Measurements from ENCODE around the gene TRERF1. TPM values are rescaled to one million over a fixed set of nuclear protein-coding genes. Genes with fewer than 3 reads are reported as not detected.

Gene TRERF1
- total RNA-seq, 4 donors from 2014 or later = 2.5 to 8.0 (median 3.4) TPM

- Histone ChIP-seq H3K9me3 (no peaks in the 10 kb centered on the region), H3K27me3 (no peaks in the 10 kb centered on the region), H3K4me1 (peaks cover 17 to 48% (median 25%) of the 10 kb centered on the region in 4 donors), H3K36me3 (no peaks in the 10 kb centered on the region), H3K4me3 (no peak overlapping the region), H3K27ac (peak overlapping the region; percentile 31 to 73 (median 65))
- peak; percentile 69 for DNase-seq
- TF ChIP-seq CTCF (IDR thresholded peaks at IDR 0.05) = no peak
- no peak for TF ChIP-seq POLR2A (IDR thresholded peaks at IDR 0.05)
- no peak for TF ChIP-seq POLR2AphosphoS5 (IDR thresholded peaks at IDR 0.05)
- TF ChIP-seq EP300 (IDR thresholded peaks at IDR 0.05; ENCODE audit: low read depth) = no peak
- 43 to 52% methylated on average over 2 to 5 of the region's 5 CpGs for WGBS, 2 donors (ENCODE audit: low coverage in 1 of 2)
- in situ Hi-C loops (cut with MboI; ENCODE audit: low pct_ligation_motif_present in 1 of 4, low pct_unique_long_range_greater_than_20kb in 1 of 4, low sequenced_read_pairs in 3 of 4) (no loop called here), intact Hi-C loops (cut with DNase I; ENCODE audit: low total_unique reads) (no loop called here)
Measured at GRCh38 chr6:42404484-42404883, 47.2 kb downstream of the TRERF1 start.

GRCh38 chr6:42403831-42404230, 47.9 kb downstream of the TRERF1 start:
- Histone ChIP-seq H3K4me1 (peaks cover 17 to 48% (median 25%) of the 10 kb centered on the region in 4 donors), H3K9me3 (no peaks in the 10 kb centered on the region), H3K27me3 (no peaks in the 10 kb centered on the region), H3K36me3 (no peaks in the 10 kb centered on the region), H3K4me3 (no peak overlapping the region), H3K27ac (peak overlapping the region; percentile 31 to 73 (median 65))
- intact Hi-C loops (cut with DNase I; ENCODE audit: low total_unique reads) = no loop called here
- no peak for DNase-seq
- in situ Hi-C loops (cut with MboI; ENCODE audit: low pct_ligation_motif_present in 1 of 4, low pct_unique_long_range_greater_than_20kb in 1 of 4, low sequenced_read_pairs in 3 of 4) = no loop called here
- TF ChIP-seq POLR2A (IDR thresholded peaks at IDR 0.05) (no peak), CTCF (IDR thresholded peaks at IDR 0.05) (no peak), POLR2AphosphoS5 (IDR thresholded peaks at IDR 0.05) (no peak), EP300 (IDR thresholded peaks at IDR 0.05; ENCODE audit: low read depth) (no peak)
- 85 to 93% methylated on average over 4 to 5 of the region's 5 CpGs for WGBS, 2 donors (ENCODE audit: low coverage in 1 of 2)

- no peak overlapping the region for H3K4me3 ChIP-seq
- H3K36me3 ChIP-seq = no peaks in the 10 kb centered on the region
- peak; percentile 36 for DNase-seq
- H3K27ac ChIP-seq = peak overlapping the region; percentile 31 to 73 (median 65)
- intact Hi-C loops (cut with DNase I; ENCODE audit: low total_unique reads) = no loop called here
- H3K9me3 ChIP-seq = no peaks in the 10 kb centered on the region
- H3K4me1 ChIP-seq = peaks cover 17 to 48% (median 25%) of the 10 kb centered on the region in 4 donors
- TF ChIP-seq CTCF (IDR thresholded peaks at IDR 0.05) (no peak), POLR2AphosphoS5 (IDR thresholded peaks at IDR 0.05) (no peak), EP300 (IDR thresholded peaks at IDR 0.05; ENCODE audit: low read depth) (no peak), POLR2A (IDR thresholded peaks at IDR 0.05) (no peak)
- WGBS, 2 donors (ENCODE audit: low coverage in 1 of 2) = 40 to 62% methylated on average over 2 to 7 of the region's 7 CpGs
- in situ Hi-C loops (cut with MboI; ENCODE audit: low pct_ligation_motif_present in 1 of 4, low pct_unique_long_range_greater_than_20kb in 1 of 4, low sequenced_read_pairs in 3 of 4) = no loop called here
- no peaks in the 10 kb centered on the region for H3K27me3 ChIP-seq
Measured at GRCh38 chr6:42403421-42403820, 48.3 kb downstream of the TRERF1 start.

GRCh38 chr6:42402184-42402583, 49.5 kb downstream of the TRERF1 start:
- H3K27me3 ChIP-seq = no peaks in the 10 kb centered on the region
- H3K27ac ChIP-seq = no peak overlapping the region
- WGBS, 2 donors (ENCODE audit: low coverage in 1 of 2) = 68 to 81% methylated on average over 4 to 5 of the region's 5 CpGs
- H3K4me3 ChIP-seq = no peak overlapping the region
- TF ChIP-seq CTCF (IDR thresholded peaks at IDR 0.05) (no peak), POLR2A (IDR thresholded peaks at IDR 0.05) (no peak), POLR2AphosphoS5 (IDR thresholded peaks at IDR 0.05) (no peak), EP300 (IDR thresholded peaks at IDR 0.05; ENCODE audit: low read depth) (no peak)
- H3K9me3 ChIP-seq = no peaks in the 10 kb centered on the region
- no peak for DNase-seq
- intact Hi-C loops (cut with DNase I; ENCODE audit: low total_unique reads) = no loop called here
- in situ Hi-C loops (cut with MboI; ENCODE audit: low pct_ligation_motif_present in 1 of 4, low pct_unique_long_range_greater_than_20kb in 1 of 4, low sequenced_read_pairs in 3 of 4) = no loop called here
- peaks cover 17 to 44% (median 24%) of the 10 kb centered on the region in 4 donors for H3K4me1 ChIP-seq
- H3K36me3 ChIP-seq = no peaks in the 10 kb centered on the region

All from transverse colon (tissue), 4 donors.